H9 (cell line): ENCODE results near the gene RASSF5. TPM values are rescaled to one million over a fixed set of nuclear protein-coding genes. Genes with fewer than 3 reads are reported as not detected.

ENCODE experiments used
- DNase-seq: peaks from one replicate; pipeline ENCODE4 v3.0.0-alpha.2; 2017
- H2AFZ ChIP-seq: one replicate; pipeline ENCODE4 v1.6.1; 2013; ENCODE audit warnings: mild to moderate bottlenecking, low read length, control low read depth, moderate library complexity
- H2AK5ac ChIP-seq: 2 replicates; pipeline ENCODE4 v1.6.1; 2013; ENCODE audit warnings: low read length, control low read depth, mixed read lengths; ENCODE audit not compliant: insufficient read length
- H2BK120ac ChIP-seq: one replicate; pipeline ENCODE4 v1.6.1; 2013; ENCODE audit warnings: low read depth, mild to moderate bottlenecking, low read length, control low read depth, inconsistent platforms; ENCODE audit not compliant: poor library complexity, severe bottlenecking
- H2BK12ac ChIP-seq: 2 replicates; pipeline ENCODE4 v1.6.1; 2013; ENCODE audit warnings: low read length, control low read depth, mixed read lengths, low read depth; ENCODE audit not compliant: insufficient read length
- H2BK15ac ChIP-seq: 2 replicates; pipeline ENCODE4 v1.6.1; 2013; ENCODE audit warnings: low read depth, low read length, control low read depth
- H2BK20ac ChIP-seq: one replicate; pipeline ENCODE4 v1.6.1; 2013; ENCODE audit warnings: low read depth, mild to moderate bottlenecking, low read length, control low read depth, inconsistent platforms; ENCODE audit not compliant: poor library complexity, severe bottlenecking
- H2BK5ac ChIP-seq: 2 replicates; pipeline ENCODE4 v1.6.1; 2013; ENCODE audit warnings: low read length, control low read depth, mixed read lengths; ENCODE audit not compliant: insufficient read length
- H3K14ac ChIP-seq: 2 replicates; pipeline ENCODE4 v1.6.1; 2013; ENCODE audit warnings: low read length, control low read depth; ENCODE audit not compliant: insufficient read depth
- H3K18ac ChIP-seq: 2 replicates; pipeline ENCODE4 v1.6.1; 2013; ENCODE audit warnings: low read depth, mild to moderate bottlenecking, mixed read lengths, low read length, control low read depth; ENCODE audit not compliant: insufficient read length
- H3K23ac ChIP-seq: 2 replicates; pipeline ENCODE4 v1.6.1; 2013; ENCODE audit warnings: low read length, control low read depth, mixed read lengths, low read depth; ENCODE audit not compliant: insufficient read length
- H3K23me2 ChIP-seq: 2 replicates; pipeline ENCODE4 v1.6.1; 2013; ENCODE audit warnings: low read depth, mild to moderate bottlenecking, mixed read lengths, low read length, control low read depth; ENCODE audit not compliant: insufficient read length, poor library complexity, severe bottlenecking
- H3K27ac ChIP-seq: 2 replicates; pipeline ENCODE4 v1.5.1; 2013; ENCODE audit warnings: low read length, control low read depth, mixed read lengths, low read depth; ENCODE audit not compliant: insufficient read length
- H3K27me3 ChIP-seq: 2 replicates; pipeline ENCODE4 v1.6.1; 2013; ENCODE audit warnings: low read length, control low read depth, inconsistent platforms; ENCODE audit not compliant: insufficient read depth
- H3K4ac ChIP-seq: 2 replicates; pipeline ENCODE4 v1.6.1; 2013; ENCODE audit warnings: low read depth, mild to moderate bottlenecking, control low read depth, inconsistent platforms, low read length, moderate library complexity
- H3K4me1 ChIP-seq: 2 replicates; pipeline ENCODE4 v1.6.1; 2013; ENCODE audit warnings: low read length, control low read depth, inconsistent platforms; ENCODE audit not compliant: insufficient read depth
- H3K4me2 ChIP-seq: 2 replicates; pipeline ENCODE4 v1.6.1; 2013; ENCODE audit warnings: low read length, control low read depth, mixed read lengths; ENCODE audit not compliant: insufficient read length, insufficient read depth
- H3K56ac ChIP-seq: 2 replicates; pipeline ENCODE4 v1.6.1; 2013; ENCODE audit warnings: low read depth, mild to moderate bottlenecking, mixed read lengths, low read length, control low read depth; ENCODE audit not compliant: insufficient read length
- H3K79me1 ChIP-seq: 2 replicates; pipeline ENCODE4 v1.6.1; 2013; ENCODE audit warnings: low read depth, mild to moderate bottlenecking, moderate library complexity, low read length, control low read depth, inconsistent platforms; ENCODE audit not compliant: insufficient read depth, poor library complexity, severe bottlenecking
- H3K79me2 ChIP-seq: 2 replicates; pipeline ENCODE4 v1.6.1; 2013; ENCODE audit warnings: low read length, control low read depth, inconsistent platforms; ENCODE audit not compliant: insufficient read depth
- H3K9ac ChIP-seq: 2 replicates; pipeline ENCODE4 v1.6.1; 2013; ENCODE audit warnings: low read length, control low read depth, mixed read lengths; ENCODE audit not compliant: insufficient read length; ENCODE audit errors: extremely low read depth
- H3K9me3 ChIP-seq: one replicate; pipeline ENCODE4 v1.6.1; 2013; ENCODE audit warnings: low read depth, low read length, inconsistent platforms; ENCODE audit not compliant: control insufficient read depth
- H3T11ph ChIP-seq: one replicate; pipeline ENCODE4 v1.6.1; 2013; ENCODE audit warnings: mild to moderate bottlenecking, low read length, control low read depth, inconsistent platforms
- H4K20me1 ChIP-seq: one replicate; pipeline ENCODE4 v1.6.1; 2013; ENCODE audit not compliant: control insufficient read depth, insufficient read length, insufficient read depth
- H4K5ac ChIP-seq: 2 replicates; pipeline ENCODE4 v1.6.1; 2013; ENCODE audit warnings: low read depth, mild to moderate bottlenecking, mixed read lengths, low read length, control low read depth; ENCODE audit not compliant: insufficient read length
- H4K8ac ChIP-seq: replicated peaks from 2 replicates; pipeline ENCODE4 v1.6.1; 2013; ENCODE audit warnings: low read length, control low read depth, mixed read lengths, low read depth; ENCODE audit not compliant: insufficient read length
- H4K91ac ChIP-seq: 2 replicates; pipeline ENCODE4 v1.6.1; 2013; ENCODE audit warnings: low read depth, mild to moderate bottlenecking, moderate library complexity, mixed read lengths, low read length, control low read depth; ENCODE audit not compliant: insufficient read length
- H3K27ac Mint-ChIP-seq, 3 experiments: 2 replicates in 2 of 3; 3 replicates in 1 of 3; pipeline ENCODE4 v1.8.0; 2020 to 2021; ENCODE audit warnings: mixed read lengths in 3 of 3, mild to moderate bottlenecking in 1 of 3, moderate library complexity in 1 of 3
- H3K27me3 Mint-ChIP-seq: 2 replicates; pipeline ENCODE4 v1.8.0; 2021; ENCODE audit warnings: low read depth, mild to moderate bottlenecking, moderate library complexity, mixed read lengths
- H3K36me3 Mint-ChIP-seq, 3 experiments: 2 replicates in 2 of 3; 3 replicates in 1 of 3; pipeline ENCODE4 v1.8.0; 2020 to 2021; ENCODE audit warnings: low read depth in 3 of 3, mixed read lengths in 3 of 3; ENCODE audit not compliant: insufficient read depth in 1 of 3
- H3K4me1 Mint-ChIP-seq, 2 experiments: 2 replicates each; pipeline ENCODE4 v1.8.0; 2020; ENCODE audit warnings: mixed read lengths in 2 of 2
- H3K4me3 Mint-ChIP-seq, 2 experiments: 2 replicates in 1 of 2; 3 replicates in 1 of 2; pipeline ENCODE4 v1.8.0; 2020 to 2021; ENCODE audit warnings: mild to moderate bottlenecking in 2 of 2, mixed read lengths in 2 of 2, moderate library complexity in 1 of 2
- H3K9me3 Mint-ChIP-seq, 2 experiments: 2 replicates in 1 of 2; 3 replicates in 1 of 2; pipeline ENCODE4 v1.8.0; 2020; ENCODE audit warnings: mild to moderate bottlenecking in 2 of 2, mixed read lengths in 2 of 2, moderate library complexity in 1 of 2
- CTCF ChIP-seq: fragments of 200-600 bp; sonication (generic); conservative IDR thresholded peaks from 3 replicates; pipeline ENCODE4 v1.8.0; 2021; ENCODE audit warnings: antibody characterized with exemption, mild to moderate bottlenecking
- WGBS: extraction: QIAGEN DNeasy Blood & Tissue Kit; methylation state at CpG from one replicate; pipeline ENCODE4 v1.1.7; 2013; ENCODE audit warnings: missing lambda C conversion rate, low lambda C conversion rate, mixed read lengths; ENCODE audit not compliant: insufficient read length; ENCODE audit errors: extremely low coverage; 5-methylcytosine and 5-hydroxymethylcytosine counted together
- total RNA-seq: library from RNA; stranded (reverse); gene quantifications from 2 replicates; pipeline ENCODE4 v1.2.1, GENCODE V29; 2021

The RASSF5 gene
- total RNA-seq, 1 experiment from 2014 or later, result 0.50 TPM

GRCh38 chr1:206578068-206578977 lies 71.0 kb downstream of the RASSF5 start:
- no CpG with 5 or more reads among the region's 10 CpGs for WGBS
- H2BK12ac ChIP-seq, result no peak overlapping the region

More at GRCh38 chr1:206578068-206578977, 71.0 kb downstream of the RASSF5 start:
- H4K8ac ChIP-seq, result no peak overlapping the region
- no peak overlapping the region for H3K18ac ChIP-seq
- H3K4ac ChIP-seq, result no peak overlapping the region
- H2BK15ac ChIP-seq, result no peak overlapping the region
- no peak overlapping the region for H3K9ac ChIP-seq
- H3K79me2 ChIP-seq, result no peaks in the 10 kb centered on the region
- peaks cover 4% of the 10 kb centered on the region for H3K27me3 Mint-ChIP-seq
- peaks cover 4 to 25% of the 10 kb centered on the region in 2 experiments for H3K4me1 Mint-ChIP-seq
- no peaks in the 10 kb centered on the region for H3K36me3 Mint-ChIP-seq
- H3K9me3 Mint-ChIP-seq, result no peaks in the 10 kb centered on the region
- DNase-seq, result no peak
- H2AK5ac ChIP-seq, result no peak overlapping the region
- no peaks in the 10 kb centered on the region for H3K79me1 ChIP-seq
- H2BK5ac ChIP-seq, result no peak overlapping the region
- H3K56ac ChIP-seq, result no peak overlapping the region
- no peak overlapping the region for H3K27ac ChIP-seq
- H3K4me3 Mint-ChIP-seq, result no peak overlapping the region
- no peak overlapping the region for H4K5ac ChIP-seq
- H3K9me3 ChIP-seq, result no peaks in the 10 kb centered on the region
- no peaks in the 10 kb centered on the region for H3K23me2 ChIP-seq
- H4K20me1 ChIP-seq, result no peaks in the 10 kb centered on the region
- no peak for TF ChIP-seq CTCF
- H4K91ac ChIP-seq, result no peak overlapping the region
- H3T11ph ChIP-seq, result no peak overlapping the region
- no peak overlapping the region for H2BK20ac ChIP-seq
- H3K4me1 ChIP-seq, result no peaks in the 10 kb centered on the region
- H3K27me3 ChIP-seq, result no peaks in the 10 kb centered on the region
- H2BK120ac ChIP-seq, result no peak overlapping the region
- no peak overlapping the region for H3K27ac Mint-ChIP-seq
- H3K4me2 ChIP-seq, result no peak overlapping the region
- H3K23ac ChIP-seq, result no peak overlapping the region
- no peak overlapping the region for H2AFZ ChIP-seq
- H3K14ac ChIP-seq, result no peak overlapping the region
